ENCODE measurements around the gene THBS3. TPM values are rescaled to one million over a fixed set of nuclear protein-coding genes. Genes with fewer than 3 reads are reported as not detected.

THBS3 gene
- total and polyA plus RNA-seq, 2 of the 13 experiments (the other 11 are each of a cell fraction or from before 2014, with no cell fraction given) = 0.86 to 3.6 TPM

- Histone ChIP-seq H3K36me3 (replicated peaks in 1 of 2; ENCODE audit: control insufficient read depth in 1 of 2, insufficient read depth in 2 of 2, low read length in 2 of 2) (peaks cover 0 to 4% of the 10 kb centered on the region in 2 experiments; a peak in 1 of 5 replicates), H3K4me3 (replicated peaks in 1 of 3; ENCODE audit: insufficient read depth in 1 of 3, low read depth in 2 of 3, low read length in 3 of 3) (no peak overlapping the region), H3K27ac (ENCODE audit: extremely low read length, insufficient read depth, low read length) (no peak overlapping the region), H2AFZ (ENCODE audit: low read length) (no peak overlapping the region), H3K9ac (ENCODE audit: insufficient read depth, low read depth, low read length) (no peak overlapping the region), H3K4me2 (ENCODE audit: low read depth, low read length) (no peak overlapping the region), H4K20me1 (ENCODE audit: insufficient read depth, low read length) (no peaks in the 10 kb centered on the region), H3K27me3 (ENCODE audit: control insufficient read depth in 1 of 2, insufficient read depth in 2 of 2, low read length in 2 of 2) (0 out of 5 replicates have a peak, but pooled peaks cover 0 to 1% of the 10 kb centered on the region in 2 experiments), H3K4me1 (ENCODE audit: insufficient read depth, low read length) (peaks cover 55% of the 10 kb centered on the region), H3K9me3 (ENCODE audit: low read length) (no peaks in the 10 kb centered on the region), H3K79me2 (ENCODE audit: insufficient read depth, low read length) (peaks cover 10% of the 10 kb centered on the region)
- POLR2A ChIA-PET = no interaction called here
- 78% methylated on average over 8 of the region's 12 CpGs for WGBS (ENCODE audit: low lambda C conversion rate)
- FAIRE-seq = no peak
- CTCF ChIA-PET (ENCODE audit: low intra/inter-chr PET ratio, low total read pairs) = no interaction called here
- no peak for ATAC-seq
- no TSS peak for BruUV-seq (replicated peaks)
- TF ChIP-seq FOSL1 (CRISPR knock-in tag; IDR thresholded peaks at IDR 0.05; ENCODE audit: borderline replicate concordance) (no peak), ZNF558 (CRISPR knock-in tag; IDR thresholded peaks at IDR 0.05; ENCODE audit: borderline replicate concordance) (no peak), KIAA2018 (CRISPR knock-in tag; IDR thresholded peaks at IDR 0.05; ENCODE audit: borderline replicate concordance) (no peak), TAF15 (IDR thresholded peaks at IDR 0.05; ENCODE audit: low read depth, low read length, poor library complexity, severe bottlenecking) (no peak), ZKSCAN1 (IDR thresholded peaks at IDR 0.05; ENCODE audit: low read length) (no peak), ZBTB38 (CRISPR knock-in tag; IDR thresholded peaks at IDR 0.05) (no peak), ZBTB7A (CRISPR knock-in tag; IDR thresholded peaks at IDR 0.05) (no peak), ZBTB3 (CRISPR knock-in tag; IDR thresholded peaks at IDR 0.05; ENCODE audit: borderline replicate concordance, low read depth) (no peak), KLF12 (CRISPR knock-in tag; IDR thresholded peaks at IDR 0.05; ENCODE audit: borderline replicate concordance) (no peak), MYC (CRISPR knock-in tag; IDR thresholded peaks at IDR 0.05; ENCODE audit: borderline replicate concordance) (no peak), CTCF (CRISPR knock-in tag; IDR thresholded peaks at IDR 0.05) (no peak)
- no peak for DNase-seq (ENCODE audit: low spot score)
- in situ Hi-C loops (cut with HindIII; ENCODE audit: extremely low pct_ligation_motif_present, low pct_unique_long_range_greater_than_20kb) (no loop called here), intact Hi-C loops (cut with micrococcal nuclease; ENCODE audit: unreplicated experiment) (no loop called here)
Observed at GRCh38 chr1:155175281-155175926, 32.3 kb downstream of the THBS3 start.
